WTC11 (cell line): ENCODE measurements around the gene ANTXRL. TPM values are rescaled to one million over a fixed set of nuclear protein-coding genes. Genes with fewer than 3 reads are reported as not detected.
"Not testable (repeated sequence)": the region's sequence is repeated elsewhere in the genome, so short reads cannot be mapped to it uniquely, and the experiment has no call there.

ENCODE experiments used
- ATAC-seq: fragments of 200-7000 bp; cut with Tn5 transposase; 2 replicates; pipeline ENCODE4 v1.10.0; 2021; ENCODE audit warnings: mild to moderate bottlenecking, moderate library complexity
- CTCF ChIA-PET: fragments of 300-600 bp; sonication (Branson Sonifier 250); formaldehyde crosslinking; loops from one replicate; lab custom pipeline; 2021; ENCODE audit warnings: antibody characterized with exemption; lab: Charles Lee
- POLR2A ChIA-PET: fragments of 350-600 bp; sonication (Branson Sonifier 250); formaldehyde crosslinking; loops from one replicate; lab custom pipeline; 2021; ENCODE audit warnings: antibody characterized with exemption; lab: Charles Lee
- DNase-seq: peaks from one replicate; pipeline ENCODE4 v3.0.0; 2021; ENCODE audit warnings: low spot score
- H3K27ac Mint-ChIP-seq: 2 replicates; pipeline ENCODE4 v1.8.0; 2021; ENCODE audit warnings: mixed read lengths
- H3K27me3 Mint-ChIP-seq: 2 replicates; pipeline ENCODE4 v1.8.0; 2021; ENCODE audit warnings: low read depth, mild to moderate bottlenecking, moderate library complexity, mixed read lengths
- H3K36me3 Mint-ChIP-seq: 2 replicates; pipeline ENCODE4 v1.8.0; 2021; ENCODE audit warnings: mixed read lengths
- H3K4me1 Mint-ChIP-seq: 2 replicates; pipeline ENCODE4 v1.8.0; 2022; ENCODE audit warnings: mixed read lengths
- H3K4me3 Mint-ChIP-seq: 2 replicates; pipeline ENCODE4 v1.8.0; 2021; ENCODE audit warnings: mild to moderate bottlenecking, moderate library complexity, mixed read lengths
- H3K9me3 Mint-ChIP-seq: 2 replicates; pipeline ENCODE4 v1.8.0; 2021; ENCODE audit warnings: mixed read lengths
- ATF6 ChIP-seq: sonication (generic); formaldehyde crosslinking; IDR thresholded peaks from 2 replicates; pipeline ENCODE4 v1.8.1; 2023; ENCODE audit warnings: mild to moderate bottlenecking, missing genetic modification reagents
- CBFB ChIP-seq: sonication (generic); formaldehyde crosslinking; IDR thresholded peaks from 2 replicates; pipeline ENCODE4 v1.8.1; 2022; ENCODE audit warnings: mild to moderate bottlenecking, low read depth, missing genetic modification reagents
- CREB1 ChIP-seq: sonication (generic); formaldehyde crosslinking; IDR thresholded peaks from 2 replicates; pipeline ENCODE4 v1.8.0; 2023; ENCODE audit warnings: mild to moderate bottlenecking, missing genetic modification reagents
- MXD4 ChIP-seq: fragments of 250-450 bp; sonication (Bioruptor Pico); IDR thresholded peaks from 2 replicates; pipeline ENCODE4 v1.8.0; 2021; ENCODE audit warnings: mild to moderate bottlenecking, moderate library complexity, borderline replicate concordance
- NFATC4 ChIP-seq: fragments of 250-450 bp; sonication (Bioruptor Pico); IDR thresholded peaks from 2 replicates; pipeline ENCODE4 v1.9.0; 2021; ENCODE audit warnings: mild to moderate bottlenecking
- PREB ChIP-seq: sonication (generic); formaldehyde crosslinking; IDR thresholded peaks from 2 replicates; pipeline ENCODE4 v1.8.1; 2022; ENCODE audit warnings: mild to moderate bottlenecking, missing genetic modification reagents, moderate library complexity, borderline replicate concordance
- ZBTB21 ChIP-seq: sonication (generic); formaldehyde crosslinking; IDR thresholded peaks from 2 replicates; pipeline ENCODE4 v1.8.1; 2023; ENCODE audit warnings: mild to moderate bottlenecking, missing genetic modification reagents, borderline replicate concordance
- ZNF232 ChIP-seq: sonication (generic); formaldehyde crosslinking; IDR thresholded peaks from 2 replicates; pipeline ENCODE4 v1.8.0; 2022; ENCODE audit warnings: mild to moderate bottlenecking, missing genetic modification reagents
- ZNF281 ChIP-seq: sonication (generic); formaldehyde crosslinking; IDR thresholded peaks from 2 replicates; pipeline ENCODE4 v1.8.0; 2023; ENCODE audit warnings: mild to moderate bottlenecking, missing genetic modification reagents
- total RNA-seq: library from RNA; stranded (reverse); gene quantifications from 3 replicates; pipeline ENCODE4 v1.2.3, GENCODE V29; 2021
- TF ChIP-seq, protein P1 (sequence below): sonication (generic); formaldehyde crosslinking; IDR thresholded peaks from 2 replicates; pipeline ENCODE4 v1.8.1; 2023; ENCODE audit warnings: mild to moderate bottlenecking, moderate library complexity, missing genetic modification reagents
- TF ChIP-seq, protein P2 (sequence below): sonication (generic); formaldehyde crosslinking; IDR thresholded peaks from 2 replicates; pipeline ENCODE4 v1.8.1; 2023; ENCODE audit warnings: mild to moderate bottlenecking, missing genetic modification reagents, moderate library complexity

The ANTXRL gene
- total RNA-seq, 1 experiment from 2014 or later = not detected

DNA sequence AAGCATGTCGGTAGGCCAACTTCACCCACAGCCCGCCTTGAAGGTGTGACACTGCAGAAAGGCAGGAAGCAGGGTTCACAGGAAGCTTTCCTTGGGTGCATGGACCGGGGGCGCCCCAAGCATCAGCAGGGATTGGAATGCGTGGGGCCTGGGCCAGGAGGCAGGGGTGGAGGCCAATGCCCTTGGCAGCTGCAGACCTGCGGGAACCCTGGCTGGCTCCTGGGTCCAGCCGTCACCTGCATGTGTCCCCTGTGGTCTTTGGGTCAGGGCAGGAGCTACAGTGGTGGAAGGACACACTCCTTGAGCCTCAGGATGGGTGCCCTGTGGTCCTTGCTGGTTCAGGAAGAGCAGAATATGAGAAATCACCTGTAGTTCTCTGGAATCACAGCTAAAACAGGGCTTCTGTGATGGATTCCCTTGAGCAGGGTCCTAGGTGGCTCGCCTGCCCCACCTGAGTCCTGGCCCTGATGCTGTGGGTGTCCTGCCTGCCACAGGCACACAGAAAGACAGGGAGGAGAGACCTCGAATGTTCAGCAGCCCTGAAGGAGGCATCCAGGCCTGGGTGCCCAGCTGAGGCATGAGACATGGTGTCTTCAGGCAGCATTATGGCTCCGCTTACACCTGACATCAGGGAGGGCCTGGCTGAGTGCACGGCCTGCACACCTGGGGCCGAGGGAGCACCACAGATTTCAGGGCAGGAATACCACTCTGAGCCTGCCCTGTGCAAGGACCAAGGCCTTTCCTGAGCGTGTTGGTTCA is 15.1 kb downstream of the ANTXRL start (continued):
- TF ChIP-seq ZNF281 (CRISPR knock-in tag) (no peak), ZBTB21 (CRISPR knock-in tag) (no peak)
- TF ChIP-seq, protein P1, sequence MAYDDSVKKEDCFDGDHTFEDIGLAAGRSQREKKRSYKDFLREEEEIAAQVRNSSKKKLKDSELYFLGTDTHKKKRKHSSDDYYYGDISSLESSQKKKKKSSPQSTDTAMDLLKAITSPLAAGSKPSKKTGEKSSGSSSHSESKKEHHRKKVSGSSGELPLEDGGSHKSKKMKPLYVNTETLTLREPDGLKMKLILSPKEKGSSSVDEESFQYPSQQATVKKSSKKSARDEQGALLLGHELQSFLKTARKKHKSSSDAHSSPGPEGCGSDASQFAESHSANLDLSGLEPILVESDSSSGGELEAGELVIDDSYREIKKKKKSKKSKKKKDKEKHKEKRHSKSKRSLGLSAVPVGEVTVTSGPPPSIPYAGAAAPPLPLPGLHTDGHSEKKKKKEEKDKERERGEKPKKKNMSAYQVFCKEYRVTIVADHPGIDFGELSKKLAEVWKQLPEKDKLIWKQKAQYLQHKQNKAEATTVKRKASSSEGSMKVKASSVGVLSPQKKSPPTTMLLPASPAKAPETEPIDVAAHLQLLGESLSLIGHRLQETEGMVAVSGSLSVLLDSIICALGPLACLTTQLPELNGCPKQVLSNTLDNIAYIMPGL (CRISPR knock-in tag) = no peak
- TF ChIP-seq, protein P2, sequence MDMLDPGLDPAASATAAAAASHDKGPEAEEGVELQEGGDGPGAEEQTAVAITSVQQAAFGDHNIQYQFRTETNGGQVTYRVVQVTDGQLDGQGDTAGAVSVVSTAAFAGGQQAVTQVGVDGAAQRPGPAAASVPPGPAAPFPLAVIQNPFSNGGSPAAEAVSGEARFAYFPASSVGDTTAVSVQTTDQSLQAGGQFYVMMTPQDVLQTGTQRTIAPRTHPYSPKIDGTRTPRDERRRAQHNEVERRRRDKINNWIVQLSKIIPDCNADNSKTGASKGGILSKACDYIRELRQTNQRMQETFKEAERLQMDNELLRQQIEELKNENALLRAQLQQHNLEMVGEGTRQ = no peak

GRCh38 chr10:46302765-46303352 is 16.1 kb downstream of the ANTXRL start:
- H3K36me3 Mint-ChIP-seq, CTCF ChIA-PET, ATAC-seq, H3K9me3 Mint-ChIP-seq, H3K27me3 Mint-ChIP-seq, DNase-seq, POLR2A ChIA-PET, H3K27ac Mint-ChIP-seq, H3K4me1 Mint-ChIP-seq, H3K4me3 Mint-ChIP-seq: not testable (repeated sequence)

DNA sequence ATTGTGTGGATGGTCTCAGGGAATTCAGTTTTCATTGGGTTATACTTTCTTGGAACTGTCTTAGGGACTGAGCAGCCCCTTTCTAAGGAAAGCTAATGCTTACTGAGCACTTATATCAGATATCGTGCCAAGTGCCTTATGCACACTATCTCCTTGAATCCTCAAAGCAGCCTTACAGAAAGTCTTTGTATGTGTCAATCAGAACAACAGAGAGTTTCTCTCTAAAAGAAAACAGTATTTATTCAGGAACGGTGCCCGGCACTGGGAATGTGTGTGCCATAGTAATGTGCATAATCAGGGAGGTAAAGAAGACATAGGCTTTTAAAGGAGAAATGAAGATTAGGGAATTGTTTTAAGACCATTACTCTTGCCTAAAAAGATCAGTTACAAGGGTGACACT is 17.3 kb downstream of the ANTXRL start:
- Mint-ChIP-seq H3K27me3 (no peaks in the 10 kb centered on the region), H3K9me3 (no peaks in the 10 kb centered on the region), H3K4me1 (peaks cover 3% of the 10 kb centered on the region), H3K4me3 (no peak overlapping the region), H3K27ac (no peak overlapping the region), H3K36me3 (no peaks in the 10 kb centered on the region)
- POLR2A ChIA-PET = no interaction called here
- ATAC-seq = no peak
- no peak for DNase-seq
- CTCF ChIA-PET = no interaction called here
- TF ChIP-seq MXD4 (CRISPR knock-in tag) (no peak), PREB (CRISPR knock-in tag) (no peak), CREB1 (CRISPR knock-in tag) (no peak), CBFB (CRISPR knock-in tag) (no peak), ATF6 (no peak), NFATC4 (CRISPR knock-in tag) (no peak), ZNF232 (no peak)

DNA sequence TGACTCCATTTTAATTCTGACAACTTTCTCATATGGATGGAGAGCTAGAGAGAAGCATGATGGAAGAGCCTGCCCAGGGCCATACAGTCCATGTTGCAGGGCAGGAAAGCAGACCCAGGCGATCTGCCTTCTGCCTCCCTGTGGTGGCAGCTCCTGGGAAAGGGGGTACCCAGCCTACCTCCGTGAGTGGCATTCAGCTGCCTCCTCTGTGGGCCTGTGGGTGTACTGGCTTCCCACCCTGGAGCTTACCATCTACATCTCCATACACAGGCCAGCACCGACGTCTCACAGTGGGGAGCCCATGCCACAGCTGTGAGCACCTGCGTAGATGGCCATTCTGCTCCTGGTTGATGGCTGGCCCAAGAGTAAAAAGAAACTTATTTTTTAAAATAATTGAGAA is 17.9 kb downstream of the ANTXRL start:
- H3K9me3 Mint-ChIP-seq, DNase-seq, H3K4me3 Mint-ChIP-seq, H3K27me3 Mint-ChIP-seq, POLR2A ChIA-PET, ATAC-seq, H3K36me3 Mint-ChIP-seq, CTCF ChIA-PET, H3K4me1 Mint-ChIP-seq, H3K27ac Mint-ChIP-seq: not testable (repeated sequence)
